Measurements from ENCODE around the gene TM6SF1. TPM values are rescaled to one million over a fixed set of nuclear protein-coding genes. Genes with fewer than 3 reads are reported as not detected.

Gene TM6SF1
- total and polyA plus RNA-seq, 2 of the 8 experiments (the other 6 are each of a cell fraction or from before 2014, with no cell fraction given), result 0.74 to 1.0 TPM

DNA sequence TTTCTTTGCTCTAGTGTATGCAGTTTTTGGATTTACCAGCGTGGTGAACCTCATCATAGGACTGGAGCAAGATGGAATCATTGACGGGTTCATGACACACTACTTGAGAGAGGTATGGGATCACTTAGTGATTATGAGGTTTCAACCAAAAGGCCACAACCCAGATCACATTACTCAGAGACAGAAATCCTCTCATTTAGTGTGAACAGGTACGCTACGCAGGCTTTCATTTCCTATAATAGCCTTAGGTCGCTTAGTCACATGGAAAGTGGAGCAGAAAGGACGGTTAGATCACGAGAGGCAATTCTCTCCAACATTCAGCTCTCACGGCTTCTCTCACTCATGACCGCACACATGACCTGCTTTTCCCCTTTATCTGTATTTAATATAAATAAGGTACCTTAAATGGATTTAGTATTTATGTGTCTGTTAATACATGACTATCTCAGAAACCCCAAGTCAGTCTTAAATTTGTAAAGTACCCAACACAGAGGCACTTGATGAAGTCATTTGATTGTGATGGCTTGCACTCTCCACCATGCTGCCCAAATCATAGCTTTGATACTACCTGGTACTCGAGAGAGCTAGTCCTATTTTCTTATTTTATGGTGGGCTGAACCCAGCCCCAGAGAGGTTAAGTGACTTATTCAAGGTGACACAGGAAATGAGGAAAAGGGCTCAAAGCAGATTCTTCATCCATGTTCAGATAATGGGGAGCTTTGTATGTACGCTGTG lies 8.6 kb downstream of the TM6SF1 start:
- Histone ChIP-seq H2BK20ac (ENCODE audit: low read length) (no peak overlapping the region), H3K4ac (replicated peaks; ENCODE audit: insufficient read length, low read depth, low read length) (no peak overlapping the region), H3K14ac (ENCODE audit: insufficient read length) (no peak overlapping the region), H2BK120ac (replicated peaks; ENCODE audit: low read depth, low read length) (no peak overlapping the region), H4K20me1 (replicated peaks in 1 of 2; ENCODE audit: control insufficient read depth in 1 of 2, insufficient read depth in 2 of 2, low read length in 2 of 2) (no peaks in the 10 kb centered on the region), H2BK12ac (ENCODE audit: low read depth, low read length) (no peak overlapping the region), H3K4me2 (ENCODE audit: insufficient read depth in 1 of 2, low read depth in 2 of 2, low read length in 2 of 2) (no peak overlapping the region), H3K23me2 (ENCODE audit: low read depth, low read length) (peaks cover 6% of the 10 kb centered on the region; the same call in 1 of the 2 replicates), H3K79me2 (ENCODE audit: control insufficient read depth in 1 of 2, insufficient read depth in 2 of 2, low read length in 2 of 2) (no peaks in the 10 kb centered on the region), H4K5ac (ENCODE audit: insufficient read length, low read depth, low read length) (no peak overlapping the region), H3K36me3 (ENCODE audit: control insufficient read depth in 2 of 4, insufficient read depth in 4 of 4, low read length in 3 of 4) (no peaks in the 10 kb centered on the region), H2BK15ac (ENCODE audit: low read length) (no peak overlapping the region), H3K27ac (ENCODE audit: low read depth, low read length) (no peak overlapping the region), H3K9ac (replicated peaks in 1 of 4; ENCODE audit: extremely low read depth in 1 of 4, low read depth in 3 of 4, low read length in 3 of 4) (no peak overlapping the region), H2AFZ (ENCODE audit: low read length) (no peak overlapping the region), H3K23ac (ENCODE audit: insufficient read length) (no peak overlapping the region), H4K91ac (replicated peaks; ENCODE audit: insufficient read length, low read length) (no peak overlapping the region), H4K8ac (ENCODE audit: extremely low read depth, insufficient read depth, low read length) (no peak overlapping the region), H3K27me3 (replicated peaks in 1 of 4; ENCODE audit: control insufficient read depth in 3 of 4, extremely low read depth in 1 of 4, insufficient read depth in 3 of 4, low read length in 3 of 4) (no peaks in the 10 kb centered on the region; a peak in 1 of 7 replicates), H3K4me3 (ENCODE audit: extremely low read depth in 1 of 4, insufficient read depth in 2 of 4, low read depth in 3 of 4, low read length in 4 of 4) (no peak overlapping the region), H3K4me1 (replicated peaks in 1 of 4; ENCODE audit: control insufficient read depth in 3 of 4, insufficient read depth in 4 of 4, low read length in 3 of 4) (no peaks in the 10 kb centered on the region), H3K56ac (replicated peaks; ENCODE audit: insufficient read length, low read depth, low read length) (no peak overlapping the region), H3K9me3 (ENCODE audit: insufficient read depth in 2 of 2, low read depth in 1 of 2, low read length in 1 of 2) (no peaks in the 10 kb centered on the region), H2BK5ac (ENCODE audit: low read depth, low read length) (no peak overlapping the region), H3K18ac (ENCODE audit: extremely low read depth, low read length) (no peak overlapping the region), H2AK5ac (ENCODE audit: low read depth, low read length) (no peak overlapping the region), H3K79me1 (ENCODE audit: low read depth, low read length) (no peaks in the 10 kb centered on the region)
- WGBS, 2 experiments (ENCODE audit: extremely low coverage in 1 of 2, insufficient coverage in 1 of 2, insufficient read length in 1 of 2, insufficient replicate concordance in 2 of 2, low coverage in 1 of 2, low lambda C conversion rate in 2 of 2, missing lambda C conversion rate in 1 of 2), result 94% methylated on average over 11 of the region's 11 CpGs; no CpG with 5 or more reads in 1 of the 2 experiments
- TF ChIP-seq PHF8 (conservative IDR thresholded peaks at IDR 0.05; ENCODE audit: low read depth, low read length) (no peak), JUN (IDR thresholded peaks at IDR 0.05; ENCODE audit: low read depth, low read length) (no peak), TBP (IDR thresholded peaks at IDR 0.05; ENCODE audit: low read depth, low read length) (no peak), HDAC6 (IDR thresholded peaks at IDR 0.05; ENCODE audit: low read depth, low read length) (no peak), FOSL1 (IDR thresholded peaks at IDR 0.05; ENCODE audit: insufficient read depth, low read depth, low read length) (no peak), KDM4A (IDR thresholded peaks at IDR 0.05; ENCODE audit: low read depth, low read length, severe bottlenecking) (no peak), SP1 (IDR thresholded peaks at IDR 0.05; ENCODE audit: low read depth, low read length) (no peak), RAD21 (IDR thresholded peaks at IDR 0.05 in 1 of 2, conservative IDR thresholded peaks at IDR 0.05 in 1 of 2; ENCODE audit: low read depth in 2 of 2, low read length in 2 of 2) (no peak), TAF1 (IDR thresholded peaks at IDR 0.05; ENCODE audit: low read depth, low read length) (no peak), TCF12 (IDR thresholded peaks at IDR 0.05; ENCODE audit: low read depth, low read length) (no peak), POU5F1 (IDR thresholded peaks at IDR 0.05; ENCODE audit: low read depth, low read length) (no peak), BCL11A (IDR thresholded peaks at IDR 0.05; ENCODE audit: low read depth in 2 of 2, low read length in 2 of 2) (no peak)
- TF ChIP-seq, protein P1, sequence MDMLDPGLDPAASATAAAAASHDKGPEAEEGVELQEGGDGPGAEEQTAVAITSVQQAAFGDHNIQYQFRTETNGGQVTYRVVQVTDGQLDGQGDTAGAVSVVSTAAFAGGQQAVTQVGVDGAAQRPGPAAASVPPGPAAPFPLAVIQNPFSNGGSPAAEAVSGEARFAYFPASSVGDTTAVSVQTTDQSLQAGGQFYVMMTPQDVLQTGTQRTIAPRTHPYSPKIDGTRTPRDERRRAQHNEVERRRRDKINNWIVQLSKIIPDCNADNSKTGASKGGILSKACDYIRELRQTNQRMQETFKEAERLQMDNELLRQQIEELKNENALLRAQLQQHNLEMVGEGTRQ (IDR thresholded peaks at IDR 0.05; ENCODE audit: low read length), result no peak
- POLR2A ChIA-PET (ENCODE audit: partially characterized antibody), result no interaction called here
- FAIRE-seq, result no peak
- CTCF ChIA-PET (ENCODE audit: partially characterized antibody), result no interaction called here
- no peak for DNase-seq (ENCODE audit: low read depth in 1 of 2, low spot score in 2 of 2)

Data from H1 (cell line).